Prostate gland (tissue), 2 donors: Measurements from ENCODE around the gene CSNK2A3.

Experiments
- CTCF ChIP-seq, 4 experiments: fragments of 200-600 bp in 2 of 4; fragments of 450-650 bp in 2 of 4; sonication (generic) in 2 of 4; IDR thresholded peaks; 1 replicate in 3 of 4; 2 replicates in 1 of 4; pipeline ENCODE4 v1.5.1; 2016 to 2019; ENCODE audit warnings: antibody characterized with exemption in 4 of 4, mild to moderate bottlenecking in 2 of 4, moderate library complexity in 2 of 4
- POLR2A ChIP-seq: fragments of 450-650 bp; IDR thresholded peaks from one replicate; pipeline ENCODE4 v1.6.1; 2016; ENCODE audit warnings: antibody characterized with exemption, mild to moderate bottlenecking
- POLR2AphosphoS5 ChIP-seq: sonication (generic); formaldehyde crosslinking; IDR thresholded peaks from one replicate; pipeline ENCODE4 v1.6.1; 2017; ENCODE audit warnings: antibody characterized with exemption

GRCh38 chr11:11384829-11385228 lies 31.8 kb upstream of the CSNK2A3 start:
- TF ChIP-seq POLR2A: no peak
- no peak for TF ChIP-seq CTCF (IDR thresholded peaks at IDR 0.05)
- TF ChIP-seq POLR2AphosphoS5: no peak
